ENCODE measurements around the gene MATCAP1. TPM values are rescaled to one million over a fixed set of nuclear protein-coding genes. Genes with fewer than 3 reads are reported as not detected.

Gene MATCAP1
- total and polyA plus RNA-seq, 2 of the 13 experiments (the other 11 are each of a cell fraction or from before 2014, with no cell fraction given), result 11.2 to 24.5 TPM

- H3K27me3 ChIP-seq (ENCODE audit: control insufficient read depth in 1 of 2, insufficient read depth in 2 of 2, low read length in 2 of 2), result no peaks in the 10 kb centered on the region
- in situ Hi-C loops (cut with HindIII; ENCODE audit: extremely low pct_ligation_motif_present, low pct_unique_long_range_greater_than_20kb) (no loop called here), intact Hi-C loops (cut with micrococcal nuclease; ENCODE audit: unreplicated experiment) (no loop called here)
- ChIA-PET CTCF (ENCODE audit: low intra/inter-chr PET ratio, low total read pairs) (no interaction called here), POLR2A (interaction anchor here (1.0 to 4.1 kb wide), 4 partner anchors 9 to 124 kb away, joined by 3 to 16 read pairs (median 4); partner anchors contain the start of gene B3GNT9)
- H3K36me3 ChIP-seq (replicated peaks in 1 of 2; ENCODE audit: control insufficient read depth in 1 of 2, insufficient read depth in 2 of 2, low read length in 2 of 2), result peaks cover 76 to 99% of the 10 kb centered on the region in 2 experiments
- no peak overlapping the region for H3K4me2 ChIP-seq (ENCODE audit: low read depth, low read length)
- H3K79me2 ChIP-seq (ENCODE audit: insufficient read depth, low read length), result no peaks in the 10 kb centered on the region
- TF ChIP-seq ZNF280B (CRISPR knock-in tag; IDR thresholded peaks at IDR 0.05; ENCODE audit: borderline replicate concordance) (peak; percentile 64; the same call in 1 of the 2 replicates), ZNF768 (CRISPR knock-in tag; IDR thresholded peaks at IDR 0.05) (no peak), PLSCR1 (CRISPR knock-in tag; IDR thresholded peaks at IDR 0.05; ENCODE audit: borderline replicate concordance) (no peak), AGO2 (optimal IDR thresholded peaks at IDR 0.05; ENCODE audit: low read depth, low read length) (peak; percentile 94), MTA1 (CRISPR knock-in tag; IDR thresholded peaks at IDR 0.05; ENCODE audit: borderline replicate concordance) (peak; percentile 37; the same call in 1 of the 2 replicates), HNRNPL (IDR thresholded peaks at IDR 0.05; ENCODE audit: low read depth, low read length) (0 out of 2 replicates have a peak, but pooled peaks have one; percentile 25)
- no peak for ATAC-seq
- H3K4me1 ChIP-seq (ENCODE audit: insufficient read depth, low read length), result peaks cover 8% of the 10 kb centered on the region
- no TSS peak for BruUV-seq (replicated peaks)
- H2AFZ ChIP-seq (ENCODE audit: low read length), result no peak overlapping the region
- no peak overlapping the region for H3K9ac ChIP-seq (ENCODE audit: insufficient read depth, low read depth, low read length)
- no peak for DNase-seq (ENCODE audit: low spot score)
- H3K27ac ChIP-seq (ENCODE audit: extremely low read length, insufficient read depth, low read length), result no peak overlapping the region
- H4K20me1 ChIP-seq (ENCODE audit: insufficient read depth, low read length), result no peaks in the 10 kb centered on the region
- 95% methylated on average over 12 of the region's 13 CpGs for WGBS (ENCODE audit: low lambda C conversion rate)
- no peak for FAIRE-seq
- no peaks in the 10 kb centered on the region for H3K9me3 ChIP-seq (ENCODE audit: low read length)
- H3K4me3 ChIP-seq (replicated peaks in 1 of 3; ENCODE audit: insufficient read depth in 1 of 3, low read depth in 2 of 3, low read length in 3 of 3), result no peak overlapping the region
Measured at GRCh38 chr16:67141391-67141790, 42.4 kb downstream of the MATCAP1 start.

Data from HepG2 (cell line).